Stimulated activated CD8-positive, alpha-beta memory T cell treated with anti-CD3 and anti-CD28 coated beads, Interleukin-12 subunit alpha, Interleukin-12 subunit beta, amount 100 ng/mL, for 4 hours (primary cell): Measurements from ENCODE around the gene SLX4IP.
"Not testable (repeated sequence)": the region's sequence is repeated elsewhere in the genome, so short reads cannot be mapped to it uniquely, and the experiment has no call there.

Source experiments
- DNase-seq: peaks from one replicate; pipeline ENCODE4 v3.0.0-alpha.2; 2020; ENCODE audit warnings: low read depth

SLX4IP gene

GRCh38 chr20:10573951-10574339, 138.8 kb downstream of the SLX4IP start:
- DNase-seq = no peak

DNA sequence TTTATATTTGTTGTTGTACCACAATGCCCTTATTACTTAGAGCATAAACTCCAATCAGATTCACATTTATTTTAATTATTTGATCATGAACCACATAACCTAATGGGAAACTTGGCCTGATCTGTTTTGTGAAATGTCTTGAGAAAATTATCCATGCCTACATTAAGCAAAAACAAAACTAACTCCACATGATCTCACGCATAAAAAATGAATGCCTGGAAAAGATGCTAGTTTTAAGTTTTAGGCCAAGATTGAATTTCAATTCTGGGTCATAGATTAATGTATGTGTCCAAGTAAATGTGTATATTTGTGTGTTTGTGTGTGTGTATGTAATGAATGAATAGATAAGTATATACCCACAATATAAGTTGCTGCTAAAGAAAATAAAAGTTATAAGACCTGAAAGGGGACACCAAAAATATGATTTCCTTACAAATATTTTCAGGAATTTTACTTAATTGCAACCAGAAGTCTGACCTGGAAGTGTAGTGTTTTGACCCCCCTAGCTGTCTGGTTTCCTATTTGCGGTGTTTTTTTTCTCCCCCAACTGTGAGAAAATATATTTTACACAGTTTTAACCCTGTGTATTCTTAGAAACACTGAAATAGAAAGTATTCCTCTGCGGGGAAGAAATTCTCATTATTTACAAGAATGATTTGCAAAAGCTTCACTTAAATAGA, 141.4 kb downstream of the SLX4IP start:
- DNase-seq = no peak

DNA sequence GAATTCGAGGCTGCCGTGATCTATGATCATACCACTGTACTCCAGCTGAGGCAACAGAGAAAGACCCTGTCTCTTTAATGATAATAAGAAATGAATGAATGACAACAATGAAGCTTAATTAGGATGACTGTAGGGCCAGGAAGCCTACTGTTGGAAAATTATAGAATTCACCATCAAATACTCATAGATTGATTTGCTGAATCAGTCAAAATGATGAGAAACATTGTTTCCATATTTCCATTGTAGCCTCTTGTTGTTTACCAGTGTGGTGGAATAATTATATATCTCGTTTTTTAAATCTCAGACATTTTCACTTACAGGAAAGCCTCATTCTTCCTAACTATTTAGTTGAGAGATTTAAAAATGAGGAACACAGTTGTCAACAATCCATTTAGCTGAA, 142.5 kb downstream of the SLX4IP start:
- no peak for DNase-seq

GRCh38 chr20:10578607-10579006, 143.5 kb downstream of the SLX4IP start:
- no peak for DNase-seq

DNA sequence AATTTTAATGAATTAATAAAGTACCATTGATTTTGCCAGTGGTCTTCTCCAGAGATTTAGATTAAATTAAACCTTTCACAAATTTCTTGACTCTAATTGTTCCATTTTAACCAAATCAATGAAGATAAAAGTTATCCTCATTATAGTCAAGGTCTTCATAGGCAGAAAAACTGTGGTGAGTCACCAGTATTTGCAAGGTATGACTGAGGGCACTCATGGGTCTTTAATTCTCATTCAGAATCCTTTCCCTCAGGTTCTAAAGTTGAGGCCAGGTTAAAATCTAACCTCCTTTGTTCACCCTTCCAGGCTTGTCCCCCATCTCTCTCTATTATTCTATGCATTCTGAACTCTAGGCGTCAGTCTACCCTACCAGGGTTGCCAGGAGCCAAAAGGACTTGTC, 144.8 kb downstream of the SLX4IP start:
- no peak for DNase-seq

- DNase-seq = no peak
Observed at GRCh38 chr20:10580700-10581099, 145.6 kb downstream of the SLX4IP start.

- DNase-seq = no peak
Observed at GRCh38 chr20:10581823-10582222, 146.7 kb downstream of the SLX4IP start.

- DNase-seq = no peak
Observed at GRCh38 chr20:10584371-10584770, 149.3 kb downstream of the SLX4IP start.

GRCh38 chr20:10585308-10585707, 150.2 kb downstream of the SLX4IP start:
- no peak for DNase-seq

- no peak for DNase-seq
Observed at GRCh38 chr20:10586296-10586695, 151.2 kb downstream of the SLX4IP start.

DNA sequence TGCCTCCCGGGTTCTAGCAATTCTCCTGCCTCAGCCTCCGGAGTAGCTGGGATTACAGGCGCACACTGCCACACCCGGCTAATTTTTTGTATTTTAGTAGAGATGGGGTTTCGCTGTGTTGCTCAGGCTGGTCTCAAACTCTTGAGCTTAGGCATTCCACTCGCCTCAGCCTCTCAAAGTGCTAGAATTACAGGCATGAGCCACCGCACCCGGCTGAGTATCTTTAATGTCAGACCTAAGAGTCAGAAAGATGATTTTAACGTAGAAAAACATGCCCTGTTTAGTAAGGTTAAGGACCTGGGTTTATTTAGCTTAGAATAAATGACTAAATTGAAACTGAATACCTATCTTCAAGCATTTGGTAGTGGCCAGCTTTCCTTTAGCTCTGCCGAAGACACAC, 155.3 kb downstream of the SLX4IP start:
- not testable (repeated sequence) for DNase-seq

- no peak for DNase-seq
Observed at GRCh38 chr20:10590950-10591671, 156.0 kb downstream of the SLX4IP start.

DNA sequence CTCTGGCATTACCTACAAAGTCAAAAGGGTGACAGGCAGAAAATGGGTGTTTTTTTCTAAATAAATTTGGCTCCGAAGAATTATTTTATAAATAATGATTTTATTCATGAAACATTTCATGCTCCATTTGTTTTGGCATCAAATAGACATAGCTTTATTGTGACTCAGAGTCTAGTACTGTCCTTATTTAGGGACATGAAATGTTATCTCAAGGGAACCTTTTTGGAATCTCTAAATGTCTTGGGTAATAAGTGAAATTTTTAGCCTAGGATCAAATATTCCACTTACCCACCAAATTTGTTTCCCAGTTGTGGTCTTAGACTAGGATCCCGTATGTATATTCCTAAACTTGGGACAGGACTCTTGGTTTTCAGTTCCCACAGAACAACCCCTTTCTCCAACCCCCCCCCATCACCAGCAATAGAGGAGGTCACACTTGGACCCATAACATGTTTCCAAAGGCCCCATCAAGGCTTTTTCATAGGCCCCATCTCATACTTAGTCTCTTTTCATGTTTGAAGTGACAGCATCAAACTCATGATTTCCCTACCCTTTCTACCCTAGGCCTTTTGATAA, 156.9 kb downstream of the SLX4IP start:
- DNase-seq = no peak

GRCh38 chr20:10594296-10594868, 159.3 kb downstream of the SLX4IP start:
- DNase-seq = no peak

GRCh38 chr20:10595266-10595665, 160.2 kb downstream of the SLX4IP start:
- DNase-seq = no peak

DNA sequence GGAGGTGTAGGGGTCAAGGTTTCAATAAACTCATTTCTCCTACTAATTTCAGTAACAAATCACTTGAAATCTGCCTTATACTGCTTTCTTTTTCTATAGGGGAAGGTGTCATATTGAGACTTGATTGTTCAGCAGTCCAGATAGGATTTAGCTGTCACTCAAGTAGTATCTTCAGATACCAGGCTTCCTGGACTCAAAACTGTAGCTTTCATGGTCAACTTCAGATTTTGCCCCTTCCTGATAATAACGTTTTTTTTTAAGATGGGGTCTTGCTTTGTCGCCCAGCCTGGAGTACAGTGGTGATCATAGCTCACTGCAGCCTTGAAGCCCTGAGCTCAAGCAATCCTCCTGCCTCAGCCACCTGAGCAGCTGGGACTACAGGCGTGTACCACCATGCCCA, 160.9 kb downstream of the SLX4IP start:
- no peak for DNase-seq

DNA sequence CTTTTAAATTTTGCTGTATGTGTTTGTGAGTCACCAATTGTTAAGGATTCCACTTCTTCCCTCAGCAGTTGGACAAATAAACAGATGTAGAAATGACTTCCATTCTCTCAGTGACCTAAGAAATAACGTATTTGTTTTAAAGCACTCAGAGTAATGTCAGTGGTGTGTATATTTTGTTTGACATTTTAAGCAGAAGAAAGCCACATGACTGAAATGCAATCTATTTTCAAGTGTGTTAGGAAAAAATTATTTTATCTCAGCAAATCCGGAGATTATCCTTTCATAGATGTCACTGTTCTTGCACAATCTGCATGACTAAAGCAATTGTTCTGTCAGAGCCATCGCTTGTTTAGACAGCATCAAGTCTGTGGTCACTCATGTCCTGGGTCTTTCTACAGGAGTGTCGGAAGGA, 161.6 kb downstream of the SLX4IP start:
- DNase-seq = no peak

GRCh38 chr20:10597637-10598036, 162.5 kb downstream of the SLX4IP start:
- DNase-seq = no peak

- DNase-seq = no peak
Observed at GRCh38 chr20:10602221-10602871, 167.2 kb downstream of the SLX4IP start.

GRCh38 chr20:10603378-10603777, 168.3 kb downstream of the SLX4IP start:
- DNase-seq = no peak

GRCh38 chr20:10603971-10604864, 169.1 kb downstream of the SLX4IP start:
- no peak for DNase-seq
